CD8-positive, alpha-beta memory T cell (primary cell): Measurements from ENCODE around the gene FBXW7. TPM values are rescaled to one million over a fixed set of nuclear protein-coding genes. Genes with fewer than 3 reads are reported as not detected.

Experiments used
- CTCF ChIA-PET: fragments of 350-600 bp; sonication (Branson Sonifier 250); formaldehyde crosslinking; loops from one replicate; lab custom pipeline; 2021; ENCODE audit warnings: antibody characterized with exemption; lab: Charles Lee
- POLR2A ChIA-PET: fragments of 350-600 bp; sonication (Branson Sonifier 250); formaldehyde crosslinking; loops from one replicate; lab custom pipeline; 2021; ENCODE audit warnings: antibody characterized with exemption; lab: Charles Lee
- DNase-seq, 5 donors: peaks; one replicate each; pipeline versions ENCODE4 v3.0.0 to v3.0.0-alpha.2; 2020 to 2022; ENCODE audit warnings: mixed read lengths in 1 of 5
- H3K27ac ChIP-seq: one replicate; pipeline ENCODE4 v1.7.0; 2013; ENCODE audit warnings: low read depth, mild to moderate bottlenecking, low read length, moderate library complexity
- H3K27me3 ChIP-seq: 2 replicates; pipeline ENCODE4 v1.7.0; 2013; ENCODE audit warnings: low read length, mild to moderate bottlenecking; ENCODE audit not compliant: insufficient read depth, poor library complexity, severe bottlenecking
- H3K36me3 ChIP-seq: 2 replicates; pipeline ENCODE4 v1.7.0; 2013; ENCODE audit warnings: mild to moderate bottlenecking, low read length, moderate library complexity; ENCODE audit not compliant: insufficient read depth
- H3K4me1 ChIP-seq: 2 replicates; pipeline ENCODE4 v1.7.0; 2013; ENCODE audit warnings: mild to moderate bottlenecking, low read length, moderate library complexity; ENCODE audit not compliant: insufficient read depth
- H3K4me3 ChIP-seq: 2 replicates; pipeline ENCODE4 v1.7.0; 2013; ENCODE audit warnings: mild to moderate bottlenecking, low read length
- H3K9me3 ChIP-seq: 2 replicates; pipeline ENCODE4 v1.7.0; 2013; ENCODE audit warnings: mild to moderate bottlenecking, low read length
- H3K27ac Mint-ChIP-seq, 8 donors: one replicate each; pipeline ENCODE4 v1.8.0; 2020 to 2021; ENCODE audit warnings: mixed read lengths in 8 of 8, mild to moderate bottlenecking in 6 of 8, inconsistent platforms in 3 of 8, moderate library complexity in 3 of 8
- H3K27me3 Mint-ChIP-seq, 2 donors: one replicate each; pipeline ENCODE4 v1.8.0; 2020 to 2021; ENCODE audit warnings: mixed read lengths in 2 of 2, mild to moderate bottlenecking in 1 of 2, moderate library complexity in 1 of 2
- H3K36me3 Mint-ChIP-seq, 3 donors: one replicate each; pipeline ENCODE4 v1.8.0; 2020 to 2021; ENCODE audit warnings: mixed read lengths in 3 of 3, inconsistent platforms in 1 of 3, mild to moderate bottlenecking in 1 of 3
- H3K4me1 Mint-ChIP-seq, 3 donors: one replicate each; pipeline ENCODE4 v1.8.0; 2020 to 2021; ENCODE audit warnings: mixed read lengths in 3 of 3, inconsistent platforms in 1 of 3, mild to moderate bottlenecking in 1 of 3
- H3K4me3 Mint-ChIP-seq, 7 donors: one replicate each; pipeline ENCODE4 v1.8.0; 2020 to 2021; ENCODE audit warnings: mixed read lengths in 7 of 7, mild to moderate bottlenecking in 6 of 7, moderate library complexity in 4 of 7, inconsistent platforms in 2 of 7
- H3K9me3 Mint-ChIP-seq, 5 donors: one replicate each; pipeline ENCODE4 v1.8.0; 2020 to 2022; ENCODE audit warnings: mixed read lengths in 5 of 5, mild to moderate bottlenecking in 3 of 5, moderate library complexity in 2 of 5, inconsistent platforms in 1 of 5
- polyA plus RNA-seq: library from polyadenylated mRNA; unstranded; fragments of 300-500 nt; fragmentation: Illumina TruSeq; gene quantifications from one replicate; pipeline ENCODE4 v1.2.3, GENCODE V29; 2021
- total RNA-seq, 2 experiments: library from RNA; stranded (reverse); gene quantifications; one replicate each; pipeline ENCODE4 v1.2.3, GENCODE V29; 2021

The FBXW7 gene
- total and polyA plus RNA-seq, 3 experiments from 2014 or later, result 42.7 to 54.3 (median 46.6) TPM

GRCh38 chr4:152399246-152399645, 136.6 kb downstream of the FBXW7 start:
- H3K36me3 Mint-ChIP-seq, result peaks cover 0 to 17% (median 16%) of the 10 kb centered on the region in 3 donors
- Histone ChIP-seq H3K4me1 (peaks cover 12% of the 10 kb centered on the region), H3K27me3 (no peaks in the 10 kb centered on the region), H3K27ac (no peak overlapping the region), H3K4me3 (no peak overlapping the region), H3K9me3 (no peaks in the 10 kb centered on the region), H3K36me3 (no peaks in the 10 kb centered on the region)
- H3K4me3 Mint-ChIP-seq, result peak overlapping the region in 1 of 7 donors; percentile 21
- peak overlapping the region in 3 of 8 donors; percentile 10 to 60 (median 45) for H3K27ac Mint-ChIP-seq
- ChIA-PET POLR2A (no interaction called here), CTCF (interaction anchor here (2.5 kb wide), 1 partner anchor 10 kb away, joined by 7 read pairs; no protein-coding TSS in a partner anchor)
- peaks cover 46 to 74% (median 65%) of the 10 kb centered on the region in 3 donors for H3K4me1 Mint-ChIP-seq
- peak in 1 of 5 donors; percentile 10 for DNase-seq
- no peaks in the 10 kb centered on the region for H3K27me3 Mint-ChIP-seq
- no peaks in the 10 kb centered on the region for H3K9me3 Mint-ChIP-seq

GRCh38 chr4:152398060-152398459, 137.8 kb downstream of the FBXW7 start:
- H3K27ac Mint-ChIP-seq, result no peak overlapping the region
- H3K4me3 ChIP-seq, result no peak overlapping the region
- DNase-seq, result no peak
- H3K27me3 ChIP-seq, result no peaks in the 10 kb centered on the region
- H3K4me3 Mint-ChIP-seq, result no peak overlapping the region
- H3K4me1 Mint-ChIP-seq, result peaks cover 50 to 82% (median 73%) of the 10 kb centered on the region in 3 donors
- peaks cover 12% of the 10 kb centered on the region for H3K4me1 ChIP-seq
- H3K36me3 Mint-ChIP-seq, result peaks cover 0 to 16% (median 15%) of the 10 kb centered on the region in 3 donors
- no peaks in the 10 kb centered on the region for H3K36me3 ChIP-seq
- no peaks in the 10 kb centered on the region for H3K9me3 ChIP-seq
- no peaks in the 10 kb centered on the region for H3K9me3 Mint-ChIP-seq
- H3K27ac ChIP-seq, result no peak overlapping the region
- H3K27me3 Mint-ChIP-seq, result no peaks in the 10 kb centered on the region
- ChIA-PET POLR2A (no interaction called here), CTCF (interaction anchor here (1.0 kb wide), 1 partner anchor 8 kb away, joined by 3 read pairs; no protein-coding TSS in a partner anchor)

- no peaks in the 10 kb centered on the region for H3K27me3 Mint-ChIP-seq
- no peak overlapping the region for H3K27ac ChIP-seq
- no peaks in the 10 kb centered on the region for H3K27me3 ChIP-seq
- peaks cover 30 to 62% (median 62%) of the 10 kb centered on the region in 3 donors for H3K4me1 Mint-ChIP-seq
- H3K36me3 Mint-ChIP-seq, result peaks cover 3 to 16% (median 8%) of the 10 kb centered on the region in 3 donors
- ChIA-PET CTCF (interaction anchor here (1.2 kb wide), 1 partner anchor 14 kb away, joined by 3 read pairs; no protein-coding TSS in a partner anchor), POLR2A (no interaction called here)
- no peaks in the 10 kb centered on the region for H3K9me3 Mint-ChIP-seq
- H3K4me3 ChIP-seq, result no peak overlapping the region
- DNase-seq, result no peak
- no peaks in the 10 kb centered on the region for H3K36me3 ChIP-seq
- peaks cover 10% of the 10 kb centered on the region for H3K4me1 ChIP-seq
- H3K27ac Mint-ChIP-seq, result no peak overlapping the region
- no peaks in the 10 kb centered on the region for H3K9me3 ChIP-seq
- H3K4me3 Mint-ChIP-seq, result no peak overlapping the region
These were observed 141.1 kb downstream of the FBXW7 start for GRCh38 chr4:152394791-152395190.

- Mint-ChIP-seq H3K9me3 (no peaks in the 10 kb centered on the region), H3K36me3 (peaks cover 6 to 18% (median 9%) of the 10 kb centered on the region in 3 donors), H3K4me3 (no peak overlapping the region), H3K27ac (peak overlapping the region in 1 of 8 donors; percentile 26), H3K27me3 (no peaks in the 10 kb centered on the region), H3K4me1 (peaks cover 23 to 60% (median 45%) of the 10 kb centered on the region in 3 donors)
- ChIA-PET CTCF (no interaction called here), POLR2A (no interaction called here)
- no peaks in the 10 kb centered on the region for H3K27me3 ChIP-seq
- no peak overlapping the region for H3K4me3 ChIP-seq
- no peak overlapping the region for H3K27ac ChIP-seq
- no peaks in the 10 kb centered on the region for H3K4me1 ChIP-seq
- H3K36me3 ChIP-seq, result no peaks in the 10 kb centered on the region
- DNase-seq, result no peak
- H3K9me3 ChIP-seq, result no peaks in the 10 kb centered on the region
These were observed 143.8 kb downstream of the FBXW7 start for GRCh38 chr4:152392079-152392478.

- Histone ChIP-seq H3K36me3 (no peaks in the 10 kb centered on the region), H3K27me3 (no peaks in the 10 kb centered on the region), H3K9me3 (no peaks in the 10 kb centered on the region), H3K4me1 (no peaks in the 10 kb centered on the region), H3K27ac (no peak overlapping the region), H3K4me3 (no peak overlapping the region)
- H3K4me1 Mint-ChIP-seq, result peaks cover 19 to 58% (median 38%) of the 10 kb centered on the region in 3 donors
- no peak for DNase-seq
- ChIA-PET POLR2A (no interaction called here), CTCF (no interaction called here)
- peaks cover 6 to 13% (median 6%) of the 10 kb centered on the region in 3 donors for H3K36me3 Mint-ChIP-seq
- H3K9me3 Mint-ChIP-seq, result no peaks in the 10 kb centered on the region
- H3K27ac Mint-ChIP-seq, result no peak overlapping the region
- H3K4me3 Mint-ChIP-seq, result no peak overlapping the region
- no peaks in the 10 kb centered on the region for H3K27me3 Mint-ChIP-seq
These were observed 145.7 kb downstream of the FBXW7 start for GRCh38 chr4:152390216-152390615.

- H3K27me3 Mint-ChIP-seq, result no peaks in the 10 kb centered on the region
- peaks cover 17 to 58% (median 39%) of the 10 kb centered on the region in 3 donors for H3K4me1 Mint-ChIP-seq
- ChIA-PET POLR2A (interaction anchor here (0.7 kb wide), 1 partner anchor 47 kb away, joined by 3 read pairs; no protein-coding TSS in a partner anchor), CTCF (no interaction called here)
- H3K4me1 ChIP-seq, result no peaks in the 10 kb centered on the region
- peaks cover 4 to 13% (median 6%) of the 10 kb centered on the region in 3 donors for H3K36me3 Mint-ChIP-seq
- H3K27ac Mint-ChIP-seq, result no peak overlapping the region
- no peaks in the 10 kb centered on the region for H3K9me3 Mint-ChIP-seq
- no peaks in the 10 kb centered on the region for H3K36me3 ChIP-seq
- H3K9me3 ChIP-seq, result no peaks in the 10 kb centered on the region
- no peak overlapping the region for H3K4me3 ChIP-seq
- H3K4me3 Mint-ChIP-seq, result no peak overlapping the region
- no peaks in the 10 kb centered on the region for H3K27me3 ChIP-seq
- no peak overlapping the region for H3K27ac ChIP-seq
- no peak for DNase-seq
These were observed 146.5 kb downstream of the FBXW7 start for GRCh38 chr4:152389359-152389758.

GRCh38 chr4:152385551-152385950, 150.3 kb downstream of the FBXW7 start:
- Histone ChIP-seq H3K9me3 (no peaks in the 10 kb centered on the region), H3K4me3 (no peak overlapping the region), H3K27me3 (no peaks in the 10 kb centered on the region), H3K4me1 (peaks cover 9% of the 10 kb centered on the region), H3K36me3 (no peaks in the 10 kb centered on the region), H3K27ac (no peak overlapping the region)
- H3K4me3 Mint-ChIP-seq, result no peak overlapping the region
- H3K4me1 Mint-ChIP-seq, result peaks cover 32 to 72% (median 53%) of the 10 kb centered on the region in 3 donors
- POLR2A ChIA-PET, result interaction anchor here (0.6 kb wide), 1 partner anchor 69 kb away, joined by 4 read pairs; no protein-coding TSS in a partner anchor
- CTCF ChIA-PET, result no interaction called here
- no peak overlapping the region for H3K27ac Mint-ChIP-seq
- no peak for DNase-seq
- no peaks in the 10 kb centered on the region for H3K27me3 Mint-ChIP-seq
- no peaks in the 10 kb centered on the region for H3K9me3 Mint-ChIP-seq
- H3K36me3 Mint-ChIP-seq, result peaks cover 2 to 4% (median 3%) of the 10 kb centered on the region in 3 donors

- Histone ChIP-seq H3K27ac (no peak overlapping the region), H3K27me3 (no peaks in the 10 kb centered on the region), H3K4me1 (peaks cover 9% of the 10 kb centered on the region), H3K9me3 (no peaks in the 10 kb centered on the region), H3K36me3 (no peaks in the 10 kb centered on the region), H3K4me3 (no peak overlapping the region)
- H3K27ac Mint-ChIP-seq, result peak overlapping the region; percentile 67 to 92 (median 84)
- H3K9me3 Mint-ChIP-seq, result no peaks in the 10 kb centered on the region
- POLR2A ChIA-PET, result no interaction called here
- CTCF ChIA-PET, result no interaction called here
- peak overlapping the region; percentile 41 to 83 (median 75) for H3K4me3 Mint-ChIP-seq
- DNase-seq, result no peak
- H3K4me1 Mint-ChIP-seq, result peaks cover 29 to 59% (median 45%) of the 10 kb centered on the region in 3 donors
- H3K27me3 Mint-ChIP-seq, result no peaks in the 10 kb centered on the region
- peaks cover 0 to 2% (median 2%) of the 10 kb centered on the region in 3 donors for H3K36me3 Mint-ChIP-seq
These were observed 153.7 kb downstream of the FBXW7 start for GRCh38 chr4:152382057-152382785.
